Putamen (tissue), 1 donor: ENCODE results near the gene MSRB3.
"Not testable (repeated sequence)": the region's sequence is repeated elsewhere in the genome, so short reads cannot be mapped to it uniquely, and the experiment has no call there.

ENCODE experiments used
- DNase-seq: peaks from one replicate; pipeline ENCODE4 v3.0.0-alpha.2; 2016; ENCODE audit warnings: low spot score

Gene MSRB3

DNA sequence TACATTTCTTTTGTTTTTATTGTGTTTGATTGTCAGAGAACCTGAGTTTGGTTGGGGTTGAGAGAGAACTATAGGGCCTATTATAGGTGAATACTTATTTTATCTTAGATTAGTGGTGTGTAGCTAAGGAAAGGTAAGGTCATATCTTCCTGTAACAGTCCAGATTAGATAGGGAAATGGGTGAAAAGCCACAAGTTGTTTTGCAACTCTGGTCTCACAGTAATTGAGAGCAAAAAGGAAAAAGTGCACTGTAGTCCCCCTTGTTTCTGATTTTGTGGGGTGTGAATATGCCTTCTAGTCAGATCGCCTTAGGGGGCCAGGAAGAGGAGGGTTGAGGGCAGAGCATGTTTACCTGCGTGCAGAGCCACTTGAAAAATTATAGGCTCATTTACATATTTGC is 8.9 kb downstream of the MSRB3 start:
- DNase-seq: no peak

DNA sequence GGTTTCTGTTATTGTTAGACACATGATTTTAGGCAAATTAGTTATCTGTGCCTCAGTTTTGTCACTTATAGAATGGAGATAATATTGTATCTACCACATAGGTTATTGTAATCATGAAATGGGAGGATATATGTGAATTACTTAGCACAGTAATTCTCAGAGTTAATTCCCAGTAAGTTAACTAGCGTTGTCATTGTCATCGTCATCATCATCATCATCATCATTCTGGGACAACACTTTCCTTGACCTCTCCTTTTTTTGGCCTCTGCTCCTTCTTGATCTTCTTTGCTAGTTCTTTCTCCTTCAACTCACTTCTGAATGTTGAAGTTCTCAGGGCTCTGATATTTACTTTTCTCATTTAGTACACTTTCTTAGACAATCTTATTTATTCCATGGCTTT is 13.8 kb downstream of the MSRB3 start:
- DNase-seq: no peak

DNA sequence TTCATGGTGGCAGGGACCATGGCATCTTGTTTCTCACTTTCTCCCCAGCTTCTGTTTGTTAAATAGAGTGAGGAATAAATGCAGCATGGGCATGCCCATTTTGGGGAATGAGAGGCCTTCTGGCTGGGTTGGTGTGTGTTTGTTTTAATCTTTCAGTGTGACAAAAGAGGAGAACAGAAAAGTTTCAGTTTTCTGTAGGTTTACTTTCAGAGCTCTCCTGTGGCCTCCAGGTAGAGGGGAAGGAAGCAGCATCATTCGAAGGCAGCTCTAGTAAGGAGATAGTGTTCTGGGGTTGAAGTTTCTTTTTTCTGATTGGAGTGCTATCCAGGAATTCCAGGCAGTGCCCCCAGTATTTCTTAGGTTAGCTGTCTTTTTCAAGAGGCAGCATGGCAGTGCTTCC is 15.3 kb downstream of the MSRB3 start:
- no peak for DNase-seq

DNA sequence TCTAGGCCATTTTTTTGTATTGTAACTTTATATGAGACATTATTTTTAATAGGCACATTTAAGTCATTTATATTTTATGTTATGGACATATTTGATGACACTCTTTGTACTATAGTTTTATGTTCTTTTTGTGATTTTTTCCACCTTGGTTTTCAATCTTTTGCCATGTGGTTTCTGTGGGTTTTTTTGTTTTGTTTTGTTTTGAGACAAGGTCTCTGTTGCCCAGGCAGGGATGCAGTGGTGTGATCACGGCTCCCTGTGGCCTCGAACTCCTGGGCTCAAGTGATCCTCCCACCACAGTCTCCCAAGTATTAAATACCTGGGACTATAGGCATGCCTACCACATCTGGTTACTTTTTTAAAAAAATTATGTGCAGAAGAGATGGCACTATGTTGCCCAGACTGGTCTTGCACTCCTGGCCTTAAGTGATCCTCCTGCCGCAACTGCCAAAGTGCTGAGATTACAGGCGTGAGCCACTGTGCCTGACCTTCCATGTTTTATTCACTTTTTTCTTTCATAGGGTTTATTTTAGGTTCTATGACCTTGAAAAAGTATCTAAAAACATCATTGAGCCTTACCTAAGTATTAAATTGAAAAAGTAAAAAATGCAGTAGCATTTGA is 16.3 kb downstream of the MSRB3 start:
- DNase-seq: no peak

DNA sequence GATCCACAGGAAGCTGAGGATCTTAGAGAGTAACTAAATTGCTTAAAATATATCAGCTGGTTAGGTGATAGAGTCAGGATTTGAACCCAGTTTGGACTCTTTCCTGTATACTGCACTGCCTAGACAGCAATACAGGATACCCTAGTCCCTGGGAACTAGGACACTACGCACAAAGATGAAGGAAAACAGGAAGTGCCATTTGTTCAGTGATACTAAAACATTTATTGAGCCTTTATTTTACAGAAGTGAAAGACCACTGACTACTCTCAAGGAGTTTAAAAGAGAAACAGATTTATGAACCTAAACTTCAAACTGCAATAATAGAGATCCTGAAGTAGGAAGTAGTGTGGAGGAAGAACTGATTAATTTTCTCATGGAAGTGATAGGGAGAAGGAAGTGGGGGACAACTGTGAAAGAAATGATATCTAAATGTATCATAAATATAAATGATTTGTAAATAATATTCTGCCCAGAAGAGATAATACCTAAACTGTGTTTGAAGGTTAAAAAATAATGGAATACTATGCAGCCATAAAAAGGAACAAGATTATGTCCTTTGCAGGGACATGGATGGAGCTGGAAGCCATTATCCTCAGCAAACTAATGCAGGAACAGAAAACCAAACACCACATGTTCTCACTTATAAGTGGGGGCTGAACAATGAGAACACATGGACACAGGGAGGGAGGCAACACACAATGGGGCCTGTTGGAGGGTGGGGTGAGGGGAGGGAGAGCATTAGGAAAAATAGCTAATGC is 18.2 kb downstream of the MSRB3 start:
- no peak for DNase-seq

DNA sequence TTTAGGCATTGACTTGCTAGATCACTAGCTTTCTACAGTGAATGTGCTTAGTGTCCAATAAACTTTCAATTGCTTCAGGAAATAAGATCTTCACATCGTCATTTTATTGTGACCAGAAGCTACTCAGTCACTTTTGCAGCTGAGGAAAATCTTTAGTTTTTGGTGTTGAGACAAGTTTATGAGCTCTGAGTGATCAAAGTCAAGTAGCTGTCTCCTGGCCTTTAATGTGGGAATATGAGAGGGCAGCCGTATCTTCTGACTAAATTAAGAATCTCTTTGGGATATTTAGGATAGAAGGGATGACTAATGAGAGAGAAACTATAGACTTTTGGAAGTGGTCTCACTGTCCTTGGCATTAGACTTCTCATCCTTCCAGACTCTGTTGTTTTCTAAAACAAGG is 21.6 kb downstream of the MSRB3 start:
- no peak for DNase-seq

DNA sequence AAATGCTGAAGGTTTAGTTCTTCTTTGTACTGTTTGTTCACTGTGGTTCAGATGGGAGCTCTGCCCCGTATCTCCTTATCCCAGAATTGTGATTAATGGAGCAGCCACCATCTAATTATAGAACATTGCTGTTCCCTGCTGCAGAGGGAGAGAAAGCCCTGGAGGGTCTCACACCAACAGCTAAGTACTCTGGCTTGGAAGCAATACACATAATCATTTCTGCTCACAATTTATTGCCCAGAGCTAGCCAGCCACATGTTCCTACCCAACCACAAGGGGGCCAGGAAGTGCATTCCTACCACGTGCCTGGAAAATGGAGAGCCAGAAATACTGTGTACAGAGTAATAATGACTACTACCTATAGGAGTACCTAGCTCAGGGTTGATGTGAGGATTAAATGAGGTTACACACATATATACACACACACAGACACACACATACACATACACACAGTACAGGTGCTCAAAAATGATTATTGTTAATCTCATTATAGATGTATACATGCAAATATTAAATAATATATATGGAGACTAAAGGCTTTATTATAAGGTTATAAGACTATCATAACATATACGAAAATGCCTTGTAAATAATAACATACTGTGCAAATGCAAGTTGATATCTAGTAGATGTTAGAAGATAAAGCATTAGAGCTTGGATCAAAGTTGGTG is 22.3 kb downstream of the MSRB3 start:
- DNase-seq: no peak

DNA sequence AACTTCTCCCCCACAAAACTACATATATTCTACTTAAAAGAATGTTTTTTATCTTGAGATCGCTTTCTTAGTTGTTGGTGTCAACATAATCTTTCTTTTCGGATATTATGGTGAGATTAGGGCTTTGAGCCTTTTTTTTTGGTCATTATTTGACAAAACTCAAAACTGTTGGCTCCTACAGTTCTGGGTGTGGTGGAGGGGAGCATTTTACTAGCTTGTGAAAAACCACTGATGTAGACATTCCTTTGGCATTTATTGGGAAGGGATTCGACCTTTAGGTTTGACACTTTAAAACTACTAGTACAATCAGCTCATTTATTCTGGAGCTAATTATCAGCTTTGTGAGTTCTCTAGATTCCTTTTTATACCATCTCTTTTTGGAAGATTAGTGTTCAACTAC is 24.4 kb downstream of the MSRB3 start:
- DNase-seq: no peak

DNA sequence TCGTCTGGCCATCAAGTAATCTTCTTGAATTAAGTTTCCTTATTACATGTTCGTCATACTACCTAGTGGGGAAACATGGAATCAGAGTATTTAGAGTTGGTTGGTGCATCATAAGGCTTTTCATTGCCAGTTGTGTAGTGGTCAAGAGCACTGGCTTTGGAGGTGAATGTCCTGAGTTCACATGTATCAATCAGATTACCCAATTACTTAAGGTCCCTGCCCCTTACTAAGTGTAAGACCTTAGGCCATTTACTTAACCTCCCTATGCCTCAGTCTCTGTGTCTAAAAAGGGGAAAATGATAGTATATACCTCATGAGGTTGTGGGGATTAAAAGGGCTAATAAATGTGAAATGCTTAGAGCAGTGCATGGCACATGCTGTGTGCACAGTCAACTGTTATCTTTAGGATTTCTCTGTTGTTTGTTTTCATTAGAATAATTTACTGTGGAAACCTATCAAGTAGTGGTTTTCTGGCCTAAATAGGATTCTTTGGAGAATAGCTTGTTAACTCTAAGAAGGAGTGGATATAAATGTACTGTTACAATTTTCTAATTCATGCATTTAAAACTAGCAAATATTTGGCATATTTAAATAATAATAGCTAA is 27.0 kb downstream of the MSRB3 start:
- DNase-seq: no peak

DNA sequence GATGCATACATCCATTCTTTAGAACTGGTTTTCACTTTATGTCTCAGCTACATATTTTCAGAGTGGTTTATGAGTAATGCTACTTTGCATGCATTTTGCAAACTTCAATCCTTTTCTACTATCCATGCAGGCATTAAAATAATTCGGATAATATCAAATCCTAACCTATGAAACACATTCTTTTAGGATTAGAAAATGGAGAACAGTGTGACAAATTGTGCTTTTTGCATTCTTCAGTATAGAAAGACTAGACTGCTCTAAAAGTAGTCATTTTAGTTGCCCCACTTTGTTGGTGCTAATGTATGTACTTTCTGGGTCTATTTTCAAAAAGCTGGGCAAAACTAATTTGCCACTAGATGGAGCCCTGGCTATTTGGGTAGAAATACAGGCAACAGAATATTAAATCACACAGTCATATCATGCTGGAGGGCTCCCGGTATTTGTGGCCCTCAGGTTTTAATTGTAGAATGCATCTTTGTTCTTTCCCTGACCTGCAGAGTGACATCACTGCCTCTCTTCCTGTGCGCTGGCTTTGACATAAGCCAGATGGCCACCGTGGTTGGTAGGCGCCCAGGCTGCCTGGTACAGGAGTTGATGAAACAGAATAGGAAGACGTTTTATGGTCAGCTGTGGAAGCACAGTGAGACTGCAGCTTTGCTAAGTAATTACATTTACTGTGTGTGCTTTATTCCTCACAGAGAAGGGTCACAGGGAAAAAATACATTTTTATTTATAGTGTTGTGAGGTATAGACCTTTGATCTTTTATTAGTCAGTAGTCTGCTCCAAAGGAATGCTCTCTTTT is 28.1 kb downstream of the MSRB3 start:
- no peak for DNase-seq

DNA sequence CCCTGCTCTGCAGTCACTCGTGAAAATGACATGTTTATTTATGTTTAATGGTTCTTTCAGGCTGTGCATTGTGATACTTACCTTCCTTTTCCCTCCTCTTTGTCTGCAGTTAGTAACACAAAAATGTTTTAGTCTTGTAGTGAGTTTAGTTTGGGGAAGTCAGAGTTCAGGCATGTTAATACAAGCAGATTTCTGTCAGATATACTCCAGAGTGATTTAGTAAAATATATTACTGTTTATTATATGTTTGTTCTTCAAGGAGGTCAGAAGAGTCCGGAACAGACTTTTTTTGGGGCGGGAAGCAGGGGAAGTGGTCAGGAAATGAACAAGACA is 28.7 kb downstream of the MSRB3 start:
- no peak for DNase-seq

DNA sequence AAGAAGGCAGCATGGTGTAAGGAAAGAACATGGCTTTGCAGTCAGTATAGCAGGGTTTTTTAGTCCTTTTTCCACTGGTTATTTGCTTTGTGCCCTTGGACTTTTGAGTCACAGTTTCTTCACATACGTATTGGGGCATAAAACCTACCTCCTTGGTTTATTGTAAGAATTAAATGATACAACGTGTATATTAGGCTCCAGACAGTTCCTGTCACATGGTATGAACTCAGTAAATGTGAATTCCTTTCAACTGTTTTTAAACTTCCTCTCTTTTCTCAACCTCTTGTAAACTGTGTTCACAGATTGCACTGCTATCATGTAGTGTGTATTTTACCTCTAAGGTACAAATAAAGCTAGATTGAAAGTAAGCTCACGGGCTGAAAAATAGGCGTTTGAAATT is 29.5 kb downstream of the MSRB3 start:
- DNase-seq: no peak

DNA sequence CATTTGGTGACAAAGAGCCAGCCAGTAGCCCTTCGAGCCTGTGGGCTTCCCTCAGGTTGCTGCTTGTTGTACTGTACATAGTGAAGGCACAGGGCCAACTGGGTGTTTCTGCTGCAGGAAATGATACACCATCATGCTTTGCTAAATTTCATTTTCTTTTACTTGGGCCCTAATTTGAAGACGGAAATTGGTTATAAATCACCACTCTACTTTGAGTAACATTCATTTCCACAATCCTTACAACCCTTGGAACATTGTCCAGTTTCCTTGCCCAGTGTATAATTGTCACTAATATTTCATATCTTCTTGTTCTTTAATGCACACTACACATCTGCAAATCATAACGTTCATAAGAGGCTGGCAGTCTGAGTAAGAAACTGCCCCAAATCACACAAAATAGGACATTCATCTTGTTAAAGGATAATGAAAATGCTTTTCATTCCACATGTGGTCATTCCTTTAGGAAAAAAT is 30.2 kb downstream of the MSRB3 start:
- no peak for DNase-seq

DNA sequence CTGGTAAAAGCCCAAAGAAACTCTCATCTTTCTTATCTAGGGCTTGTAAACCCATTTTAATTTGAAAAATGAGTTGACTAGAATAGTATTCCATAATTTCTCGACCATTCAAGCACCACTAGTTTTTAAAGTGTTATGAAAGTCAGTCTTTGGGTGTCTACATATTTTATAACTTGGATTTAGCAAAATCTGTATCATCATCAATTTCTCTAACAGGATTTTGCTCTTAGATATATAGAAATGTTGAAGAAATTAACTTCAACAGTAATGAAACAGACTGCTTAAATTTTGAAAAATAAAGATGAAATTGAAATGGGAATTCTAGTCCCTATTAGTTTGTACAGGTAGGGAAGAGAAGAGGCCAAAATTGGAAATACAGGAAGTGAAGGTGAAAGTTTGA is 32.8 kb downstream of the MSRB3 start:
- DNase-seq: no peak

DNA sequence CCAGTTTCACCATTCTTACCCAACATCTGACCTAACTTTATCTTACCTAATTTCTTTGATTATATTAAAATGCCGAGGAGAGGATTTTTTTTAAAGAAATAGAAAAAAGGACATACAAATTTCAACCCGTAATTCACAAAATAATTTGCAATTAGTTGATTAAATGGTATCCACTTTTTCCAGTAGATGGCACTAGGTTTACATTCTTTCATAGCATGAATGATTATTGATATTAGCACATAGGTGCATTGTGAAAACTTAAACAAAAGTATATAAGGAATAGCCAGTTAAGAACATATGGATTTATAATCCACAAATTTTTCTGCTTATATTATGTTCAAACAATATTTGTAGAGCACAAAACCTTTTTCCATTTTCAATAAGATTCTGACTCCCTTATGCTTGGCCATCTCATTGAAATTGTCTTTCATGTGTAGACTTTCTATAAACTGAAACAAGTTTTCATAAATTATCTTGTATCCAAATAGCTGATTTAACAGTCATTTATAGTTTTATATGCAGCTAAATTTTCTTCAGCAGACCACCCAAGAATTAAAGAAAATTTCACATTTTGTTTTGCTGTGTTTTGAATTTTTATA is 35.3 kb downstream of the MSRB3 start:
- no peak for DNase-seq

DNA sequence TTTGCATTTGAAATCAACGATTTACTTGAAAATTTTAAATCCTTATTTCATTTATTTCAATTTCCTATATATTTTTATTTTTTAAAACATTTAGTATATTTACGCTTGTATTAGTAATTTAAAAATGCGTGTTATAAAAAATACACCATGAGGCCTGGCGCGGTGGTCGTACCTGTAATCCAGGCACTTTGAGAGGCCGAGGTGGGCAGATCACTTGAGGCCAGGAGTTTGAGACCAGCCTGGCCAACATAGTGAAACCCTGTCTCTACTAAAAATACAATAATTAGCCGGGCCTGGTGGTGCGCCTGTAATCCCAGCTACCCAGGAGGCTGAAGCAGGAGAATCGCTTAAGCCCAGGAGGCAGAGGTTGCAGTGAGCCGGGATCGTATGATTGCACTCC is 36.8 kb downstream of the MSRB3 start:
- not testable (repeated sequence) for DNase-seq

DNA sequence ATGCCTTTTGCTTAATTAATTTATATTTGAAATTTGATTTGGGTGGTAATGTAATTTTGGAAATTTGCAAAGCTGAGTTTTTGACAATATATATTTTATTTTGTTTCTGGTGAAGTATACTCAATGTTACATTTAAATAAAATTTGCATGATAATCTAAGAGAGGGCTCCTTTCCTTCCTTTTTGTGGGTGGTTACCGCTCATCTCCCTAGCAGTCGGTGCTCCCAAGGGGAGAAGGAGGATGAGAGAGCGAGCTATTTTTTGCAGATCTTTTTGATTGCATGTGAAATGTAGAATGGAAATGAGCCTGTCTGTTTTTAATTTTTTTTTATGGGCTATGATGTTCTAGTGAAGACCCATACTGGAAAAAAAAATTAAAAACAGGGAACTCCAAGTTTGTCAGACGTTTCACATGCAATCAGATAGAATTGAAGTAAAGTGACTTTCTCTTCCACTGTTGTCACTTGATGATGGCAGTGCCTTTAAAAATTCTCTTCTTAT is 39.8 kb downstream of the MSRB3 start:
- peak; percentile 21 for DNase-seq

DNA sequence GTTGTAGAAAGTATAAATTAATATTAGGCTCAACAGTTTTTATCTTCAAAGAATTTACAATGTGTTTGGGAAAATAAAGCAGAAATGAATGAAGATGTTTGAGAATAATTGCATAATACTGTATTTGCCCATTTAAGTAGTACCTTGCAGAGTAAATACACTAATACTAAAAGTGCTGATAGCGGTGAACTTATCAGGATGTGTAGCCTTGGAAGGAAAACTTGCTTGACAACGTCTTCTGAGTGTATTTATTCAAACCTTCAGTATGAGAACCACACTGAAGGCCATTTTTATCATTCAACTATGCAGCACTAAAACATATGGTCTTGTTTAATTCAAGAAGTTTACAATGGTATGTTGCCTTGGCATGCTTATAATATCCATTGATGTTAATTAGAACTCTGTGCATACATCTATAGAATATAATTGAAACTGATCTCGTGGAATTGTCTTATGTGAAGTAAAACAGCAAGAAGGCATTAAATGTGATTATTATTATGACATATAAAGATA is 41.3 kb downstream of the MSRB3 start:
- DNase-seq: no peak

DNA sequence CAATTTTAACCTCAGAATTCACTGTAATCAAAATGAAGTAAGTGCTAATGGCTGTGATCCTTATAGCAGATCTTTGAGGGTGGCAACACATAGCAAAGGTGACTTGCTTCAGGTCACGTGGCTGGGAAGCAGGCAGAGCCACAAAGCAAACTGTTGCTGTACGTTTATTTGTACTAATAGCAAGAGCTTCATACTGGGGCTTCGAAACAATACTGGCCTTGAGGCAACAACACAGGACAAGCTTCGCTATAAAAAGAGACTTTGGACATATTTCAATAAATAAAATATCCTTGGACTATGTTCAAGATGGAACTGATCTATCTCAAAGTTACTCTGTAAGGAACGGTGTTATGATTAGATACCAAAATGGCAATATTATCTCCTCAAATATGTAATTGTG is 44.6 kb downstream of the MSRB3 start:
- DNase-seq: no peak

DNA sequence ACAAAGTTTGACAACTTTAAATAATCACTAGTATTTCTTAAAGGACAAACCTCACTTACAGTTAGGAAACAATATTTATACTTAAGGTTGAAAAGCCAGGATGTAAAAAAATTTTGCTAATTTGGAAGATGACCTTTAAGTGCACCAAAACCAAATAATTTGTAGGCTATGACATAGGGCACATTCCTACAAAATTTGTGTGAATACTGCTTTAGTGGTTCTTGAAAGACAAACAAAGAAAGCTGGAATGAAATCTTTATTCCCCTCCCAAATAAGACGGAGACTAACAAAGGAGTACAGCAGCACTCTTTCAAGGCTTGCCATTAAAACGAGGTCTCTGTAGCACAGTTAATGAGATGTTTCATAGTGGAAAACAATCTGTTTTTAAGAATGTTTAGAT is 45.6 kb downstream of the MSRB3 start:
- DNase-seq: no peak

DNA sequence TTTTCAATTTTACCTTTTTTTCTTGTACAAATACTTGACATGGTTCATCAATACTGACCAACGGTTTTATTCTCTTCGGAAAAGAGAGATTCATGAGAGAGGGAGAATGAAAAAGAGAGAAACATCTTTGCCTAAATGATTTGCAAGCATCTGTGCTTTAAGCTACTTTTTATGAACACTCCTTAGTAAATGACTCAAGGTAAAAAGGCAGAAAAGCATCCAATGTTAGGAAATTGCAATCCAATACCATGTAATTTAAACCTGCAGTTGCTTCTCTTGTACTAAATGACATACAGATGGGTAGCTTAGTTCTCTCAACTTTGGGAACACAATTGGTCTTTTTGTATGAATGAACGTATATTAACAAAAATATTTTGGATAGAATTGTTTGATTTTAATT is 46.1 kb downstream of the MSRB3 start:
- DNase-seq: no peak
